Measurements from ENCODE around the gene DOHH. TPM values are rescaled to one million over a fixed set of nuclear protein-coding genes. Genes with fewer than 3 reads are reported as not detected.

Gene DOHH
- total RNA-seq, 1 donor = 10.4 TPM

GRCh38 chr19:3545669-3546034, 45.2 kb upstream of the DOHH start:
- TF ChIP-seq, protein P1, sequence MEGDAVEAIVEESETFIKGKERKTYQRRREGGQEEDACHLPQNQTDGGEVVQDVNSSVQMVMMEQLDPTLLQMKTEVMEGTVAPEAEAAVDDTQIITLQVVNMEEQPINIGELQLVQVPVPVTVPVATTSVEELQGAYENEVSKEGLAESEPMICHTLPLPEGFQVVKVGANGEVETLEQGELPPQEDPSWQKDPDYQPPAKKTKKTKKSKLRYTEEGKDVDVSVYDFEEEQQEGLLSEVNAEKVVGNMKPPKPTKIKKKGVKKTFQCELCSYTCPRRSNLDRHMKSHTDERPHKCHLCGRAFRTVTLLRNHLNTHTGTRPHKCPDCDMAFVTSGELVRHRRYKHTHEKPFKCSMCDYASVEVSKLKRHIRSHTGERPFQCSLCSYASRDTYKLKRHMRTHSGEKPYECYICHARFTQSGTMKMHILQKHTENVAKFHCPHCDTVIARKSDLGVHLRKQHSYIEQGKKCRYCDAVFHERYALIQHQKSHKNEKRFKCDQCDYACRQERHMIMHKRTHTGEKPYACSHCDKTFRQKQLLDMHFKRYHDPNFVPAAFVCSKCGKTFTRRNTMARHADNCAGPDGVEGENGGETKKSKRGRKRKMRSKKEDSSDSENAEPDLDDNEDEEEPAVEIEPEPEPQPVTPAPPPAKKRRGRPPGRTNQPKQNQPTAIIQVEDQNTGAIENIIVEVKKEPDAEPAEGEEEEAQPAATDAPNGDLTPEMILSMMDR (IDR thresholded peaks at IDR 0.05; ENCODE audit: insufficient read depth, low read depth, low read length) = no peak
- no peak overlapping the region for H3K4me3 ChIP-seq (ENCODE audit: low read depth, low read length)
- no peak for DNase-seq (ENCODE audit: low read depth)

- DNase-seq (ENCODE audit: low read depth) = peak; percentile 46
- TF ChIP-seq, protein P1 (IDR thresholded peaks at IDR 0.05; ENCODE audit: insufficient read depth, low read depth, low read length) = peak; percentile 89
- H3K4me3 ChIP-seq (ENCODE audit: low read depth, low read length) = no peak overlapping the region
Measured at GRCh38 chr19:3544742-3545668, 44.5 kb upstream of the DOHH start.

- H3K4me3 ChIP-seq (ENCODE audit: low read depth, low read length) = no peak overlapping the region
- no peak for DNase-seq (ENCODE audit: low read depth)
- TF ChIP-seq, protein P1 (IDR thresholded peaks at IDR 0.05; ENCODE audit: insufficient read depth, low read depth, low read length) = no peak
Measured at GRCh38 chr19:3544058-3544376, 43.5 kb upstream of the DOHH start.

DNA sequence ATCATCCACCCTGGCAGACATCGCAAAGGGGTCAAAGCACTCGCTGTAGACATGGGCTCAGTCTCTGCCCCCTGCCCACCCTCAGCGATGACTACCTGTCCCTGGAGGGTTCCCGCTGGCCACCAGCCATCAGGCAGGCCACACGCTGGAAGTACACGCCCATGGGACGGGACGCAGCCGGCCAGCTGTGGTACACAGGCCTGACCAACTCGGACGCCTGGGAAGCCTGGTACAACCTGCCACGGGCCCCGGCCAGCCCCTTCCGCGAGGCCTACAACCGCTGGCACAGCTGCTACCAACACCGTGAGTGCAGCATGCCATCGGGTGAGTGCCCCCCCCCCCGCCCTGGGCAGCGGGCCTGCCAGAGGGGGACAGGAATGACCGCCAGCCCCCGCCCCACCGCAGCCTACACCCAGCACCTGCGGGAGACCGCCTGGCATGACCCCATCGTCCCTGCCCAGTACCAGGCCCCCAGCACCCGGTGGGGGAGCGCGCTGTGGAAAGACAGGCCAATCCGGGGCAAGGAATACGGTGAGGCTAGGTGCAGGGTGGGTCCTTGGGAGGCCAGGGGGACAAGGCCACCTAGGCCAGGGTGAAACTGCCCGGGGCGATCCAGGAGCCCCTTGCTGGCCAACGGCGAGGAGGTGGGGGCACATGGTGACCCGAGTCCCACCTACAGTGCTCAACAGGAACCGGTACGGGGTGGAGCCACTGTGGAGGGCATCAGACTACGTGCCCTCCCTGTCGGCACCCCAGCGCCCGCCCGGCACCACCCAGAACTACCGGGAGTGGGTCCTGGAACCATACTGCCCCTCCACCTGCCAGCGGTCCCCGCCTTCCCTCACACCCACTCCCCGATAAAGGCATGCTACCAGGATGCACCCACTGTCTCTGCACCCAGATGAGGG, 42.9 kb upstream of the DOHH start:
- TF ChIP-seq, protein P1 (IDR thresholded peaks at IDR 0.05; ENCODE audit: insufficient read depth, low read depth, low read length) = no peak
- H3K4me3 ChIP-seq (ENCODE audit: low read depth, low read length) = no peak overlapping the region
- DNase-seq (ENCODE audit: low read depth) = no peak

DNA sequence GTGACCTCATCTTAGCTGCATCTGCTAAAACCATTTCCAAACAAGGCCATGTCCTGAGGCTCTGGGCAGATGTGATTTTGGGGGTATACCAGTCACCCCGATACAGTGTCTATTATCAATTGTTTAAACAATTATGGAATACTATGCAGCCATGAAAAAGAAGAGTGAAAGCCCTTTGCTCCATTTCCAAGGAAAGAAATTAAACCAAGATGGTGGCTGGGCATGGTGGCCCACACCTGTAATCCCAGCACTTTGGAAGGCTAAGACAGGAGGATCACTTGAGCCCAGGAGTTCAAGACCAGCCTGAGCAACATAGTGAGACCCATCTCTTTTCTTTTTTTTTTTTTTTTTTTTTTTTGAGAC, 39.3 kb upstream of the DOHH start:
- TF ChIP-seq, protein P1 (IDR thresholded peaks at IDR 0.05; ENCODE audit: insufficient read depth, low read depth, low read length) = no peak
- no peak overlapping the region for H3K4me3 ChIP-seq (ENCODE audit: low read depth, low read length)
- no peak for DNase-seq (ENCODE audit: low read depth)

- no peak for DNase-seq (ENCODE audit: low read depth)
- TF ChIP-seq, protein P1 (IDR thresholded peaks at IDR 0.05; ENCODE audit: insufficient read depth, low read depth, low read length) = no peak
Measured at GRCh38 chr19:3538965-3539755, 38.7 kb upstream of the DOHH start, which contains the start of gene TEKTIP1. TEKTIP1 (plus strand) TSS chr19:3539174; CDS start chr19:3539178, 4 bp downstream.

More at GRCh38 chr19:3538965-3539755, 38.7 kb upstream of the DOHH start, which contains the start of gene TEKTIP1:
- no peak within 1 kb of the TSS for H3K4me3 ChIP-seq (ENCODE audit: low read depth, low read length)
